Left ventricle myocardium inferior (tissue), 1 donor: ENCODE data around the gene TSPAN18. TPM values are rescaled to one million over a fixed set of nuclear protein-coding genes. Genes with fewer than 3 reads are reported as not detected.

Source experiments
- DNase-seq: peaks from one replicate; pipeline ENCODE4 v3.0.0-alpha.2; 2020
- H3K27ac ChIP-seq: fragments of 200-600 bp; replicated peaks from 2 replicates; pipeline ENCODE4 v1.8.0; 2021
- H3K27me3 ChIP-seq: fragments of 200-600 bp; 2 replicates; pipeline ENCODE4 v1.8.0; 2021; ENCODE audit warnings: low read depth
- H3K36me3 ChIP-seq: fragments of 200-600 bp; 2 replicates; pipeline ENCODE4 v1.8.0; 2021
- H3K4me1 ChIP-seq: fragments of 200-600 bp; 2 replicates; pipeline ENCODE4 v1.8.0; 2021
- H3K4me3 ChIP-seq: fragments of 200-600 bp; 2 replicates; pipeline ENCODE4 v1.8.0; 2021; ENCODE audit warnings: mild to moderate bottlenecking, moderate library complexity
- H3K9me3 ChIP-seq: fragments of 200-600 bp; replicated peaks from 2 replicates; pipeline ENCODE4 v1.8.0; 2021
- intact Hi-C: fragments of 100-400 bp; cut with micrococcal nuclease; formaldehyde crosslinking; loops from one replicate; pipeline ENCODE4 v1.11.0; 2022
- total RNA-seq: library from RNA; stranded (reverse); fragmentation: NEBNext Ultra II Directional; extraction: Animal tissue kit (Norgen Biotek cat#: 25700); gene quantifications from one replicate; pipeline ENCODE4 v1.2.1, GENCODE V29; 2021
- TF ChIP-seq, protein P1 (sequence below): fragments of 200-600 bp; IDR thresholded peaks from 2 replicates; pipeline ENCODE4 v1.8.0; 2021; ENCODE audit warnings: antibody characterized with exemption, mild to moderate bottlenecking, borderline replicate concordance
- donor health status: DM: no; HTN: yes; CAD: no; lungs with severe emphysema.

Gene TSPAN18
- total RNA-seq, 1 donor from 2014 or later, result 129 TPM

GRCh38 chr11:44964526-44965209 lies 237.9 kb downstream of the TSPAN18 start:
- TF ChIP-seq, protein P1, sequence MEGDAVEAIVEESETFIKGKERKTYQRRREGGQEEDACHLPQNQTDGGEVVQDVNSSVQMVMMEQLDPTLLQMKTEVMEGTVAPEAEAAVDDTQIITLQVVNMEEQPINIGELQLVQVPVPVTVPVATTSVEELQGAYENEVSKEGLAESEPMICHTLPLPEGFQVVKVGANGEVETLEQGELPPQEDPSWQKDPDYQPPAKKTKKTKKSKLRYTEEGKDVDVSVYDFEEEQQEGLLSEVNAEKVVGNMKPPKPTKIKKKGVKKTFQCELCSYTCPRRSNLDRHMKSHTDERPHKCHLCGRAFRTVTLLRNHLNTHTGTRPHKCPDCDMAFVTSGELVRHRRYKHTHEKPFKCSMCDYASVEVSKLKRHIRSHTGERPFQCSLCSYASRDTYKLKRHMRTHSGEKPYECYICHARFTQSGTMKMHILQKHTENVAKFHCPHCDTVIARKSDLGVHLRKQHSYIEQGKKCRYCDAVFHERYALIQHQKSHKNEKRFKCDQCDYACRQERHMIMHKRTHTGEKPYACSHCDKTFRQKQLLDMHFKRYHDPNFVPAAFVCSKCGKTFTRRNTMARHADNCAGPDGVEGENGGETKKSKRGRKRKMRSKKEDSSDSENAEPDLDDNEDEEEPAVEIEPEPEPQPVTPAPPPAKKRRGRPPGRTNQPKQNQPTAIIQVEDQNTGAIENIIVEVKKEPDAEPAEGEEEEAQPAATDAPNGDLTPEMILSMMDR, result no peak

DNA sequence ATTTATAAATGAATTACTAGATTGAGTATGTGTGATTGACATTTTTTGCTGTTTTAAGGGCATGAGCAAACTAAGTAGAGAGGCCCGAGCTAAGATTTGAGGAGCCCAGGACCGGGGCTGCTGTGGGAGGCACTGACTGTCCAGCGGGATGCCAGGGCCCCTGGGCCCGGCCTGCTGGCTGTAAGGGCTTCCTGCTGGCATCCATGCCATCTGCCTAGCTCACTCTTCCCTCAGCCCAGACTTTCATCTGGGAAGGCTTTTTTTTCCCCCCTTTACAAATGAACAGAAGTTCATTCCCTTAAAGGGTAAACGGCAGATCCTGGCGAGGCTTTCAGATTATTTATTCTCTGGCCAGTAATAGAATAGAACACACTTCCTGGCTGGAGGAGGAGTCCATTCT lies 239.9 kb downstream of the TSPAN18 start:
- intact Hi-C loops, result no loop called here
- Histone ChIP-seq H3K4me3 (no peak overlapping the region), H3K27ac (no peak overlapping the region), H3K9me3 (no peaks in the 10 kb centered on the region), H3K4me1 (peaks cover 8% of the 10 kb centered on the region), H3K36me3 (no peaks in the 10 kb centered on the region), H3K27me3 (no peaks in the 10 kb centered on the region)
- TF ChIP-seq, protein P1, result no peak
- no peak for DNase-seq

More at GRCh38 chr11:44964526-44965209, 237.9 kb downstream of the TSPAN18 start:
- no peak overlapping the region for H3K4me3 ChIP-seq
- no peak for DNase-seq
- no peak overlapping the region for H3K27ac ChIP-seq
- intact Hi-C loops, result no loop called here
- H3K36me3 ChIP-seq, result no peaks in the 10 kb centered on the region
- no peaks in the 10 kb centered on the region for H3K4me1 ChIP-seq
- H3K27me3 ChIP-seq, result no peaks in the 10 kb centered on the region
- H3K9me3 ChIP-seq, result no peaks in the 10 kb centered on the region

- no peaks in the 10 kb centered on the region for H3K9me3 ChIP-seq
- intact Hi-C loops, result no loop called here
- peaks cover 14% of the 10 kb centered on the region for H3K4me1 ChIP-seq
- H3K27ac ChIP-seq, result no peak overlapping the region
- H3K27me3 ChIP-seq, result no peaks in the 10 kb centered on the region
- H3K36me3 ChIP-seq, result no peaks in the 10 kb centered on the region
- H3K4me3 ChIP-seq, result no peak overlapping the region
- no peak for DNase-seq
- TF ChIP-seq, protein P1, result no peak
These were observed 241.3 kb downstream of the TSPAN18 start for GRCh38 chr11:44967930-44968496.

DNA sequence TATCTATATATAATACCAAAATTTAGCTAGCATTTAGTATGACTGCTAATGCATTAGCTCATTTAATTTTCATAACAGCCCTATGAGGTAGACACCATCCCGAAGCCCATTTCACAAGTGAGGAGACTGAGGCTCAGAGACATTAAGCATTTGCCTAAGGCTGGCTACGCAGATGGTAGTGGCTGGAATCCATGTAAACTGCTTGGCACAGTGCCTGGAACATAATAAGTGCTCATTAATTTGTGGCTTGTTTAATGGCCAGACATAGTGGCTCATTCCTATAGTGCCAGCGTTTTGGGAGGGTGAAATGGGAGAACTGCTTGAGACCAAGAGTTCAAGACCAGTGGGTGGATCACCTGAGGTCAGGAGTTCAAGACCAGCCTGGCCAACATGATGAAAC lies 241.7 kb downstream of the TSPAN18 start:
- Histone ChIP-seq H3K9me3 (no peaks in the 10 kb centered on the region), H3K4me1 (peaks cover 18% of the 10 kb centered on the region), H3K4me3 (no peak overlapping the region), H3K36me3 (no peaks in the 10 kb centered on the region), H3K27ac (no peak overlapping the region), H3K27me3 (no peaks in the 10 kb centered on the region)
- TF ChIP-seq, protein P1, result no peak
- intact Hi-C loops, result no loop called here
- no peak for DNase-seq

- TF ChIP-seq, protein P1, result no peak
- intact Hi-C loops, result no loop called here
- H3K27me3 ChIP-seq, result no peaks in the 10 kb centered on the region
These were observed 243.0 kb downstream of the TSPAN18 start for GRCh38 chr11:44969651-44970252.

More at GRCh38 chr11:44969651-44970252, 243.0 kb downstream of the TSPAN18 start:
- Histone ChIP-seq H3K36me3 (no peaks in the 10 kb centered on the region), H3K4me3 (no peak overlapping the region), H3K4me1 (peaks cover 20% of the 10 kb centered on the region), H3K27ac (no peak overlapping the region), H3K9me3 (no peaks in the 10 kb centered on the region)
- DNase-seq, result no peak
